Right lobe of liver (tissue), 4 donors: ENCODE data around the gene CAMTA1.

Source experiments
- POLR2A ChIP-seq: fragments of 450-650 bp; IDR thresholded peaks from one replicate; pipeline ENCODE4 v1.6.1; 2017; ENCODE audit warnings: antibody characterized with exemption, mild to moderate bottlenecking
- TF ChIP-seq, protein P1 (sequence below), 4 donors: fragments of 200-600 bp in 3 of 4; fragments of 450-650 bp in 1 of 4; IDR thresholded peaks; one replicate each; pipeline versions ENCODE4 v1.5.1 to v1.8.0; 2016 to 2022; ENCODE audit warnings: antibody characterized with exemption in 4 of 4, mild to moderate bottlenecking in 2 of 4
- donor health status: DM: no; HTN: no; CAD: no.
- donor health status: DM: no; HTN: no; CAD: no.
- donor health status: DM: no; HTN: yes; CAD: no.

DNA sequence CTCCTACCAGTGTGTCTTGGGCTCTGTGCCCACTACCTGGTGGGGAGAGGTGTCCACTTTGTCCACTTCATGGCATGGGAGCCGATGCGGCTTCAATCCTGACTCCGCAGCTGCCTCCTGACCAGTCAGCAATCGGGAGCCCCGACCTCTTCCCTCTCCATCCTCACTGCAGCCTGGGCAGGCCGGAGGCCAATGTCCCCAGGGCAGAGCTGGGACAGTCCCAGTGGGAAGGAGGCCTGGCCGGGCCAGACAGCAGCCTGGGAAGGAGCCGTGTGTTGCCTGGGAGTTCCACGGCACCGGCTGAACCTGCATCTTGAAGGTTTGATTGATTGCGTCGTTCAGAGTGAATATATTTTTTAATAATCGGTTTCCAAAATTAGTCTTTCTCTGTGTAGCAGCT lies 654.9 kb downstream of the CAMTA1 start:
- TF ChIP-seq, protein P1, sequence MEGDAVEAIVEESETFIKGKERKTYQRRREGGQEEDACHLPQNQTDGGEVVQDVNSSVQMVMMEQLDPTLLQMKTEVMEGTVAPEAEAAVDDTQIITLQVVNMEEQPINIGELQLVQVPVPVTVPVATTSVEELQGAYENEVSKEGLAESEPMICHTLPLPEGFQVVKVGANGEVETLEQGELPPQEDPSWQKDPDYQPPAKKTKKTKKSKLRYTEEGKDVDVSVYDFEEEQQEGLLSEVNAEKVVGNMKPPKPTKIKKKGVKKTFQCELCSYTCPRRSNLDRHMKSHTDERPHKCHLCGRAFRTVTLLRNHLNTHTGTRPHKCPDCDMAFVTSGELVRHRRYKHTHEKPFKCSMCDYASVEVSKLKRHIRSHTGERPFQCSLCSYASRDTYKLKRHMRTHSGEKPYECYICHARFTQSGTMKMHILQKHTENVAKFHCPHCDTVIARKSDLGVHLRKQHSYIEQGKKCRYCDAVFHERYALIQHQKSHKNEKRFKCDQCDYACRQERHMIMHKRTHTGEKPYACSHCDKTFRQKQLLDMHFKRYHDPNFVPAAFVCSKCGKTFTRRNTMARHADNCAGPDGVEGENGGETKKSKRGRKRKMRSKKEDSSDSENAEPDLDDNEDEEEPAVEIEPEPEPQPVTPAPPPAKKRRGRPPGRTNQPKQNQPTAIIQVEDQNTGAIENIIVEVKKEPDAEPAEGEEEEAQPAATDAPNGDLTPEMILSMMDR (IDR thresholded peaks at IDR 0.05), result no peak
- no peak for TF ChIP-seq POLR2A
